MM.1S (cell line): ENCODE data around the gene ADNP.

Experiments used
- DNase-seq: peaks from one replicate; pipeline ENCODE4 v3.0.0-alpha.2; 2015
- H2AFZ ChIP-seq: fragments of 300-600 bp; sonication (generic); 2 replicates; pipeline ENCODE4 v1.6.0; 2016; ENCODE audit warnings: antibody characterized with exemption, low read length
- H3F3A ChIP-seq: fragments of 300-600 bp; sonication (generic); 2 replicates; pipeline ENCODE4 v1.6.1; 2016; ENCODE audit warnings: mild to moderate bottlenecking, antibody characterized with exemption, low read length, moderate library complexity, mixed read lengths; ENCODE audit not compliant: insufficient read depth
- H3K27ac ChIP-seq: fragments of 300-600 bp; sonication (generic); 2 replicates; pipeline ENCODE4 v1.5.1; 2016; ENCODE audit warnings: mild to moderate bottlenecking, low read length
- H3K27me3 ChIP-seq: fragments of 300-600 bp; sonication (generic); replicated peaks from 2 replicates; pipeline ENCODE4 v1.6.0; 2016; ENCODE audit warnings: low read length; ENCODE audit not compliant: insufficient read depth
- H3K36me3 ChIP-seq: fragments of 300-600 bp; sonication (generic); replicated peaks from 2 replicates; pipeline ENCODE4 v1.6.1; 2016; ENCODE audit warnings: mild to moderate bottlenecking, low read length, mixed read lengths; ENCODE audit not compliant: insufficient read depth
- H3K4me1 ChIP-seq: fragments of 300-600 bp; sonication (generic); 2 replicates; pipeline ENCODE4 v1.6.1; 2016; ENCODE audit warnings: low read length, mixed read lengths
- H3K4me2 ChIP-seq: fragments of 300-600 bp; sonication (generic); 2 replicates; pipeline ENCODE4 v1.6.0; 2016; ENCODE audit warnings: low read depth, low read length
- H3K4me3 ChIP-seq: fragments of 300-600 bp; sonication (generic); 2 replicates; pipeline ENCODE4 v1.5.1; 2016; ENCODE audit warnings: low read length, mixed read lengths
- H3K79me2 ChIP-seq: fragments of 300-600 bp; sonication (generic); 2 replicates; pipeline ENCODE4 v1.6.1; 2016; ENCODE audit warnings: mixed run types, low read length, mixed read lengths
- H3K9ac ChIP-seq: fragments of 300-600 bp; sonication (generic); 2 replicates; pipeline ENCODE4 v1.6.1; 2016; ENCODE audit warnings: low read length, mixed read lengths
- H3K9me2 ChIP-seq: fragments of 300-600 bp; sonication (generic); replicated peaks from 2 replicates; pipeline ENCODE4 v1.6.1; 2016; ENCODE audit warnings: mild to moderate bottlenecking, low read length, mixed read lengths; ENCODE audit not compliant: insufficient read depth
- H3K9me3 ChIP-seq: fragments of 300-600 bp; sonication (generic); replicated peaks from 2 replicates; pipeline ENCODE4 v1.6.1; 2016; ENCODE audit warnings: mild to moderate bottlenecking, low read length, mixed read lengths; ENCODE audit not compliant: insufficient read depth
- H4K20me1 ChIP-seq: fragments of 300-600 bp; sonication (generic); 2 replicates; pipeline ENCODE4 v1.6.1; 2016; ENCODE audit warnings: mild to moderate bottlenecking, low read length, moderate library complexity, mixed read lengths; ENCODE audit not compliant: insufficient read depth
- CTCF ChIP-seq: fragments of 300-600 bp; sonication (generic); IDR thresholded peaks from 2 replicates; pipeline ENCODE4 v1.5.1; 2016; ENCODE audit warnings: antibody characterized with exemption, low read length, mixed read lengths
- EZH2 ChIP-seq: fragments of 300-600 bp; sonication (generic); optimal IDR thresholded peaks from 2 replicates; pipeline ENCODE3; 2017; ENCODE audit warnings: low read depth, mild to moderate bottlenecking, antibody characterized with exemption, low read length, mixed read lengths
- EZH2phosphoT487 ChIP-seq: fragments of 300-600 bp; sonication (generic); IDR thresholded peaks from 2 replicates; pipeline ENCODE4 v1.6.1; 2018; ENCODE audit warnings: antibody characterized with exemption, low read length

ADNP gene

DNA sequence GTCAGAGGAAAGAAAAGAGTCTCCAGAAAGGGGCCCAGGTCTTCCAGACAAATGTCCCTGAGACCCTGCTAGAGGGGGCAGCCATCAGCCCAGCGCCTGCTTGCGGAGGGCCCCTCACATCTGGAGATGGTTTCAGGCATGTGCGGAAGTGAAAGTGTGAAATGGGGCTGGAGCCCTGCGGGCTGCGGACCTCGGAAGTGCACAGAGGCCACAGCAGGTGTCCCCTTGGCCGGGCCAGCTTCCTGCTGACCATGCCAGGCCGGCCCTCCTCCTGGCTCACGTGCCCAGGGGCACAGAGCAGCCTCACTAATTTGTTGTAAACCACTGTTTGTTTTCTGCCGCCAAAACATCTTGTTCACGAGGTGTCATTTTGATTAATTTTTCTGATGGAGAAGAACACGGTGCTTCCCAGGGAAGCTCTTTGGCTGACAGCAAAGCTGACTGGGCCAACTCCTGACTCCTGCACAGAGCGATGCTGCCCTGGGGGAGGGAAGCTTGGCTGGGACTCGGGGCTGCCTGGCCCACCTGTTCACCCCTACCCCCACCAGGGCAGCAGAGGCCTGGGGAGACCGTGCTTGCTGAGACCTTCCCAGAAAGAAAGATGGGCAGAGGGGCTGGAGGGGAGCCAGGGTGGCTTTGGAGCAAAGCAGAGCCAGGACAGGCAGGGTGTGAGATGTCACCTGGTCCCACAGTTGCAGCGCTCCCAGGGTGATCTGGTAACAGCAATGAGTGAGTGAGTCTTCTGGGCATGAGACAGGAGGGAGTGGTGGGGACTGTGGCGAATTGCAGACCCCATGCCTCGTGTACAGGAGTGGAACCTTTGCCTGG, 82.2 kb downstream of the ADNP start:
- no peaks in the 10 kb centered on the region for H3K27me3 ChIP-seq
- peaks cover 10% of the 10 kb centered on the region for H3K4me1 ChIP-seq
- no peaks in the 10 kb centered on the region; the same call in 1 of the 2 replicates for H3F3A ChIP-seq
- H3K9ac ChIP-seq = no peak overlapping the region
- no peaks in the 10 kb centered on the region for H4K20me1 ChIP-seq
- TF ChIP-seq CTCF (no peak), EZH2 (no peak), EZH2phosphoT487 (no peak)
- H3K36me3 ChIP-seq = no peaks in the 10 kb centered on the region
- H3K9me2 ChIP-seq = no peaks in the 10 kb centered on the region
- H3K27ac ChIP-seq = no peak overlapping the region
- peak; percentile 16 for DNase-seq
- 0 out of 2 replicates have a peak overlapping the region, but pooled peaks have one; percentile 16 for H2AFZ ChIP-seq
- no peaks in the 10 kb centered on the region for H3K79me2 ChIP-seq
- H3K4me3 ChIP-seq = no peak overlapping the region
- H3K4me2 ChIP-seq = peak overlapping the region; percentile 46
- no peaks in the 10 kb centered on the region for H3K9me3 ChIP-seq

GRCh38 chr20:50848341-50848808, 82.9 kb downstream of the ADNP start:
- Histone ChIP-seq H3K27me3 (no peaks in the 10 kb centered on the region), H3K4me2 (peak overlapping the region; percentile 46; the same call in 1 of the 2 replicates), H3F3A (no peaks in the 10 kb centered on the region; the same call in 1 of the 2 replicates), H3K9ac (no peak overlapping the region), H3K9me2 (no peaks in the 10 kb centered on the region), H3K36me3 (no peaks in the 10 kb centered on the region), H3K4me3 (no peak overlapping the region), H3K27ac (no peak overlapping the region), H3K9me3 (no peaks in the 10 kb centered on the region), H3K4me1 (peaks cover 10% of the 10 kb centered on the region), H2AFZ (no peak overlapping the region), H4K20me1 (no peaks in the 10 kb centered on the region), H3K79me2 (no peaks in the 10 kb centered on the region)
- no peak for DNase-seq
- TF ChIP-seq EZH2 (no peak), CTCF (no peak), EZH2phosphoT487 (no peak)

DNA sequence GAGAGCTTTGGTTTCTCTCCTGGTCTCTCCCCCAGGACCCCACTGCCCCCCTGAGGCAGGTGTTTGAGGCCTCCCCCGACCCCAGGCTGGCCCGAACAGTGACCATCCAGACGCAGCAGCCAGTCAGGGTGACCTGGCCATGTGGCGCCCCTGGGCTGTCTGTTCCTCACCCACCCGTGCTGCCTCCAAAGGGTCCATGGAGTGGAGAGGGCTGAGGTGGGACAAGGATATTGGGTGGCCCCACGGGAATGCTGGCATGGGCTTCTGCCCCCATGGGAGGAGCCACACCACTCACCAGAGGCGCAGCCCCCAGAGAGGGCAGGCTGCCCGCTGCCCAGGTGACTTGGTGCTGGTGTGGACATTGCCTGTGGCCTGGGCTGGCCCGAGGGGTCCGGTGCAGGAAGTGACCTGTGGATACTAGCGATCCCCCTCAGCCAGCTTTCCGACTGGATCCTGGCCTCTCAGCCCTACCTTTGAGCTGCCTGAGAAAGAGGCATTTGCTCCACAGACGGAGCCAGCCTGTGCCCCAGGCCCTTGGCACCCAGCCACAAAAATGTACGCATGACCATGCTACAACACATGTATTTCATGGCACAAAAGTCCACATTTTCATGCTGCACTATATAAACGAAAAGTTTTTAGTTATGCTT, 85.5 kb downstream of the ADNP start:
- Histone ChIP-seq H3K9me3 (no peaks in the 10 kb centered on the region), H3K4me2 (no peak overlapping the region), H3K79me2 (no peaks in the 10 kb centered on the region), H3K9ac (no peak overlapping the region), H3K4me1 (peaks cover 10% of the 10 kb centered on the region), H3K9me2 (no peaks in the 10 kb centered on the region), H3K27me3 (no peaks in the 10 kb centered on the region), H3K4me3 (no peak overlapping the region), H3K27ac (no peak overlapping the region), H2AFZ (no peak overlapping the region), H3F3A (no peaks in the 10 kb centered on the region; the same call in 1 of the 2 replicates), H3K36me3 (no peaks in the 10 kb centered on the region), H4K20me1 (no peaks in the 10 kb centered on the region)
- TF ChIP-seq EZH2 (no peak), CTCF (no peak), EZH2phosphoT487 (no peak)
- no peak for DNase-seq
